GM18870 (cell line): ENCODE data around the gene FAM221A.
"Not testable (repeated sequence)": the region's sequence is repeated elsewhere in the genome, so short reads cannot be mapped to it uniquely, and the experiment has no call there.

Experiments used
- ATAC-seq: cut with Tn5 transposase; IDR thresholded peaks from one replicate; pipeline ENCODE4 v1.9.1; 2021; ENCODE audit warnings: moderate library complexity; ENCODE audit not compliant: unreplicated experiment

Gene FAM221A

GRCh38 chr7:23698822-23699221 lies 18.8 kb downstream of the FAM221A start:
- no peak for ATAC-seq

- ATAC-seq = no peak
Measured at GRCh38 chr7:23700046-23700445, 20.0 kb downstream of the FAM221A start.

DNA sequence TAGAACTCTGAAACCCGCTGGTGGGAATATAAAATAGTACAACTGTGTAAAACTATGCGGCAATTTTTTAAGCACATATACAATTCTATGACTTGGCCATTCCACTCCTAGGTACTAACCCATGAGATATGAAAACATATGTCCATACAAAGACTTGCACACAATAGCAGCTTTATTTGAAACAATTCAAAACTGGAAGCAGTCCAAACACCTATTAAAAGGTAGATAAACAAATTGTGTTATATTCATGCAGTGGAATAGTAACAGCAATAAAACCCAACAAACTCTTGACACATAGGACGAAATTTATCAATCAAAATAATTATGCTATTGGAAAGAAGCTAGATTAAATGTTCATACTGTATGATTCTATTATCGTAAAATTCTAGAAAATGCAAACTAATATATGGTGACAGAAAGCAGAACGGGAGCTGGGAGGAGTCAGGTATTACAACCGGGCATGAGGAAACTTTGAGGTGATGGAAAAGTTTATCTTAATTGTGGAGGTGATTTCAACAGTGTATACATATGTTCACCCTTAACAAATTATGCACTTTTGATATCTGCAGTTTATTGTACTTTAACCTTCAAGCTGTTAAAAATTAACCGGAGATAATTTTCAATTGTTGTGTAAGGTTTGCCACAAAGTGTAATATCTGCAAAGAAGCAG lies 29.2 kb downstream of the FAM221A start:
- ATAC-seq = no peak

DNA sequence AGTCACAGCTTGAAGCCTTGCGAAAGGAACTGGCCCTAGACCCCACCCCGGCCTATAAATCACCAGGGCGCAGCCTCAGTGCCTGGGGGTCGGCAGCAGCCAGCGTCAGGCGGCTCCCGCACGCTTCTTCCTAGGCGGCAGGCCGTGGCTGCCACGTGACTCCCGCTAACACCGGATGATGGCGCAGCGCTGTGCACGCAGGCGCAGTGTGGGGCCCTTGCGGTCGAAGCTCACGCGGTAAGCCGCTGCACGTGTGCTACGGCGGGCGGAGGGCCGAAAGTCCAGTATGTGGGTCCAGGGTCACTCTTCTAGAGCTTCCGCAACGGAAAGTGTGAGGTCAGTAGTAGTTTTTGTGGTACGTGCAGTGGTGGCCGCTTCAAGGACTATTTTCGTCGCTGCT lies 30.0 kb downstream of the FAM221A start, which contains the start of gene STK31:
Gene STK31 (plus strand): TSS at position 220 of the 400 bp plus-strand sequence. CDS start 67 bp downstream, at position 287.
- ATAC-seq = no peak

DNA sequence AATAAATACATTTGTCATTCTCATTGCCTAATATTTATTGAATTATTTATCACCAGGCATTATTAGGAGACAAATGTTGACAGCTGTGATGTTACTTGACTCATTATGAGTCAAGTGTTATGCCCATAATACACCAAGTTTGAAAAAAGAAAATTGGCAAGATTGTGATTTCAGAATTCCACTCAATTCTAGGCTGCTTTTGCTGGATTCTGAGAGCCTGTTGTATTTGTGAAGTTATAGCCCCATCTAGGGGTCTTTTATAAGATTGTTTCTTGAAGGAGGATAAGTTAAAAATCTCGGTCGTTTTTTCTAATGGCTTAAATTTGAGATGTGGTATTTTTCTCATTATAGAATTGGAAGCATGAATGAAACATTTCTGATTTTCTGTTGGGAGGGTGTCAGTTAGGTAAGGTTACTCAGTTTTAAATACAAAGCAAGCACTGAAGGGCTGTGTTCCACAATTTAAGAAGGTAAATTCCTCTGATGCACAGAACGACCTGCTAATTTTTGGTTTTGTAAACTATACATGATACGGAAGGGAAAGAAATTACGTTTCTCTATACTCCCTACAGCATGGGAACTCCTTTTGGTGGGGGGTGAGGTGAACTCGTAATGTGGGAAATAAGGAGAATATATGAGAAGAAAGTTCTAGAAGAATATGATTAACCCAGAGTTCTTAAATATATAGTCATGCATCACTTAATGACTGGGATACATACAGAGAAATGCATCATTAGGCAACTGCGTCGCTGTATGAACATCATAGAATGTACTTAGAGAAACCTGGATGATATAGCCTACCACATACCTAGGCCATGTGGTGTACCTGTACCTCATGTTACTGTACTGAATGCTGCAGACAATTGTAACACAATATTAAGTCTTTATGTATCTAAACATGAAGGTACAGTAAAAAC lies 32.6 kb downstream of the FAM221A start:
- no peak for ATAC-seq

- ATAC-seq = no peak
Measured at GRCh38 chr7:23713285-23714149, 33.5 kb downstream of the FAM221A start.

DNA sequence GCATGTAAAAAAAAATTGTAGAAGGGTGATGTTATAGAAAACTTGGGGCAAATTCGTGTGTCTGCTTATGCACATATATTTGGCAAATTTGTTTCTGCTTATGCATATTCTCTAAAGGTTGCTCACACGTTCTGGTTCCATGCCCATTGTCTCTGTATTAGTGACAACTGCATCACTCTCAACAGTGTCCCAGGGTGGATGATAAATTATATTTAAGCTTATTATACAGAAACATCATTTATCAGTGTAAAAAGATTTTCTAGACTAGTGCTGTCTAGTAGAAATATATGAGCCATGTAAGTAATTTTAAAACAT lies 34.1 kb downstream of the FAM221A start:
- no peak for ATAC-seq

- ATAC-seq = no peak
Measured at GRCh38 chr7:23714579-23714978, 34.6 kb downstream of the FAM221A start.

DNA sequence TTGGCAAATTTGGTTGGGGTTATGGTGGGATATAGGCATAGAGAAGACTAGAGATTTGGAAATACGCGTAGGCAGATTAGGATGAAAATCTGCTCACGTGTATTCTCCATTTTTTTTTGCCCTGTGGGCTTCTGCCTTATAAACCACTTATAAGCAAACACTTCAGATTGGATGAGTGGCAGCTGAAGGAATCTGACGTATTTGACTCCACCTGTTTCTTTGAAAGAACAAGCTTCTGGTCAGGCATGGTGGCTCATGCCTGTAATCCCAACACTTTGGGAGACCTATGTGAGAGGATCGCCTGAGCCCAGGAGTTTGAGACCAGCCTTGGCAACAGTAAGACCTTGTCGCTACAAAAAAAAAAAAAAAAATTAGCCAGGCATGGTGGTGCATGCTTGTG lies 35.1 kb downstream of the FAM221A start:
- no peak for ATAC-seq

GRCh38 chr7:23717788-23718187 lies 37.8 kb downstream of the FAM221A start:
- ATAC-seq = no peak

- ATAC-seq = no peak
Measured at GRCh38 chr7:23721456-23721855, 41.5 kb downstream of the FAM221A start.

- not testable (repeated sequence) for ATAC-seq
Measured at GRCh38 chr7:23722587-23723216, 42.7 kb downstream of the FAM221A start.

GRCh38 chr7:23724113-23724512 lies 44.1 kb downstream of the FAM221A start:
- not testable (repeated sequence) for ATAC-seq

DNA sequence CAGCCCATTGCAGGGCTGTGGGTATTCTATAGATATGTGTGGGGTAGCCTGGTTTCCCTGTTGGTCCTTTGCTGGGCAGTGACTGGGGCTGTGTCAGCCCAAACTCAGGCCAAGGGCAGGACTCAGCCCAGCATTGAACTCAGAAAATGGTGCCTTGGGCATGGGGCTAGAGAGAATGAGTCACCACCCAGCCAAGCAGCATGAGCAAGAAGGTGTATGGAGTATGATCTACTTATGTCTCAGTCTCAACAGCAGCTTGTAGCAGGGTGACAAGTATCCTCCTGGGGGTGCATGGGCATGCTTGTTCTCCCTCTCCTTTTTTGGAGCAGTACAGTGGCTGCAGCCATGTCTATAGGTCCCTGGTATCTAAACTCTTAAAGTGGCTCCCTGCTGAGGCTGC lies 62.1 kb downstream of the FAM221A start:
- no peak for ATAC-seq

DNA sequence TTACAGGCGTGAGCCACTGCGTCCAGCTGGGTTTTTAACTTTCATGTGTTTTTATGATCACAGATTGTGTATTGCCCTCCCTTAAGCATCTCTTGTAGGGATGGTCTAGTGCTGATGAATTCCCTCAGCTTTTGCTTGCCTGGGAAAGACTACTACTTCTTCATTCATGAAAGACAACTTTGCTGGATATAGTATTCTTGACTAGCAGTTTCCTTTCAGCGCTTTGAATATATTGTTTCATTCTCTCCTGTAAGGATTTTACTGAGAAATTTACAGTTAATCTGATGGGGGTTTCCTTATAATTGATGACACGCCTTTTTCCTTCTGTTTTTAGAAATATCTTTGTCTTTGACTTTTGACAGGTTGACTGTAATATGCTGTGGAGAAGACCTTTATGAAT lies 63.2 kb downstream of the FAM221A start:
- no peak for ATAC-seq

- no peak for ATAC-seq
Measured at GRCh38 chr7:23746629-23747028, 66.6 kb downstream of the FAM221A start.

- ATAC-seq = no peak
Measured at GRCh38 chr7:23751852-23752251, 71.9 kb downstream of the FAM221A start.
